Stimulated activated CD4-positive, alpha-beta T cell treated with anti-CD3 and anti-CD28 coated beads, Interleukin-4, amount 100 ng/mL, for 4 hours (primary cell): ENCODE data around the gene UNC45A.
"Not testable (repeated sequence)": the region's sequence is repeated elsewhere in the genome, so short reads cannot be mapped to it uniquely, and the experiment has no call there.

Source experiments
- DNase-seq, 2 experiments: peaks; one replicate each; pipeline ENCODE4 v3.0.0-alpha.2; 2020

UNC45A gene

DNA sequence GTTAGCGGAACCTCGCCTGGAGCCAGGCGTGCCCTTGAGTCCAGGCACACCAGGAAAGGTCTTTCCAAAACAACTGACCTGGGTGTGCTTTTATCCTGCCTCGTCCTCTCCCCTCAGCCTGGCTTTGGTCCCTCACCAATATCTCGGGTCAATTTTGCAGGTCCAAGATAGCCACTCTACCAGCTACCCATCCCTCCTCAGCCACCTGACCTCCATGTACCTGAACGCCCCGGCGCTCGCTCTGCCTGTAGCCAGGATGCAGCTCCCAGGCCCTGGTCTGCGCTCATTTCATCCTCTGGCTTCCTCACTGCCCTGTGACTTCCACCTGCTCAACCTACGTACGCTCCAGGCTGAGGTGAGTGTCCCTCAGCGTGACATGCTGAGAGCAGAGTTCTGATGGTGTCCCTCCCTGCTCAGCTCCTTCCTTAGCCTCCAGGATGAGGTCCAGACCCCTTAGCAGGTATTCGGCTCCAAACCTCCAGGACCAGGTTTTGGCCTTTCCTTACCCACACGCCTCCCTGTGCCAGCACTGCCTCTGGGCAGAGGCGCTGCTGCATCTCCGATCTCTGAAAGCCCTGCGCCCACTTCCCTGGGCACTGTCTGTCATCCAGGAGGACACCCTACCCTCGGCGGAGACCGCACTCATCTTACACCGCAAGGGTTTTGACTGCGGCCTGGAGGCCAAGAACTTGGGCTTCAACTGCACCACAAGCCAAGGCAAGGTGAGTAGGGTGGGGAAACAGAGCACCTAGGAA lies 16.9 kb upstream of the UNC45A start:
- DNase-seq, result no peak

DNA sequence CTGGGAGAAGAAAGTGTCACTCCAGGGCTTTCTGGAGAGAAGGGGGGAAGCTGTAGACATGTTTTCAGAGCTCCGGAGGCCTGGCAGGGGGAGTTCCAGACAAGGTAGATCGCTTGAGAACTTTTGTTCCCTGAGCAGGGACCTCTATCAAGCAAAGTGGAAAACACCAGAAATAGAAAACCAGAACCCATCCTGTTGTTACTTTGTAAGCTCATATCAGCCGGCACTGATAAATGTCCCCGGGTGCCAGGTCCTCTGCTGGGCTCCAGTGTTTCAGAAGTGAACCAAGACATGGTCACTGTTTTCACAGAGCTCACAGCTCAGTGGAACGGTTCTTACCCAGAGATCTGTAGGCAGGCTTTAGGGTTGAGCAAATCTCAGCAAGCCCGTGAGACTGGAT lies 16.2 kb upstream of the UNC45A start:
- no peak for DNase-seq

- no peak for DNase-seq
Observed at GRCh38 chr15:90921887-90922286, 13.2 kb upstream of the UNC45A start.

DNA sequence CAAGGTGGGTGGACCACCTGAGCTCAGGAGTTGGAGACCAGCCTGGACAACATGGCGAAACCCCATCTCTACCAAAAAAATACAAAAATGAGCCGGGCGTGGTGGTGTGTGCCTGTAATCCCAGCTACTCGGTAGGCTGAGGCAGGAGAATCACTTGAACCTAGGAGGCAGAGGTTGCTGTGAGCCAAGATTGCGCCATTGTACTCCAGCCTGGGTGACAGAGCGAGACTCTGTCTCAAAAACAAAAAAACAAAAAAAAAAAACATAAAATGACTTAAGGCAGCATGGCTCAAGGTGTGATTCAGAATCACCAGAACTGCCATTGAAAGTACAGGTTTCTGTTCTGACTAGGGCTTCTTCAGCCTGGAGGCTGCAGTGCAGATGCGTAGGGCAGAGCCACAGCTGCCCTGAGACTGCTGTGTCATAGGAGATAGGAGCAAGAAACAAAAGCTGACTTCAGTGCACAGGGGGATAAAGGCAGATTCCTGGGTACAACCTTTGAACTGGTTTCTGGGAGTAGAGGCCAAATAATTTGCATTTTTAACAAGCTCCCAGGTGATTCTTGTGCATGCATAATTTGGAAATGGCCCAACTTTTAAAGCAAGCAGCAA lies 12.3 kb upstream of the UNC45A start:
- not testable (repeated sequence) for DNase-seq

GRCh38 chr15:90924375-90924774 lies 10.7 kb upstream of the UNC45A start:
- no peak for DNase-seq

DNA sequence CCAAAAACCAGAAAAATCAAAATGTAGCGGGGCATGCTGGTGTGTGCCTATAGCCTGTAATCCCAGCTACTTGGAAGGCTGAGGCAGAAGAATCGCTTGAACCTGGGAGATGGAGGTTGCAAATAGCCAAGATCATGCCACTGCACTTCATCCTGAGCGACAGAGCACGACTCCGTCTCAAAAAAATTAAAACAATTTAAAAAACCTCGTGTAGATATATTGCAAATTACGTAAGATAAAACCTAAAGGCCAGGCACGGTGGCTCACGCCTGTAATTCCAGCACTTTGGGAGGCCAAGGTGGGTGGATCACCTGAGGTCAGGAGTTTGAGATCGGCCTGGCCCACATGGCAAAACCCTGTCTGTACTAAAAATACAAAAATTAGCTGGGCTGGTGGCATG lies 8.3 kb upstream of the UNC45A start:
- DNase-seq, result not testable (repeated sequence)

DNA sequence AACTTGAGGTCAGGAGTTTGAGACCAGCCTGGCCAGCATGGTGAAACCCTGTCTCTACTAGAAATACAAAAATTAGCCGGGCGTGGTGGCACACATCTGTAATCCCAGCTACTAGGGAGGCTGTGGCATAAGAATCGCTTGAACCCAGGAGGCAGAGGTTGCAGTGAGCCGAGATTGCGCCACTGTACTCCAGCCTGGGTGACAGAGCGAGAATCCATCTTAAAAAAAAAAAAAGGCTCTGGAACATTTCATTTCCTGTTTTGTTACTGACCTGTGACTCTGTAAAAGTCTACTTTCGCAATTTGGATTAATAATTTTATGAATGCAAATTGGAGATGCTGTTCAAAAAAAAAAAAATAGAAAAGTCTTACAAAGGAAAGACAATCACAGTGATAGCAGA lies 7.0 kb upstream of the UNC45A start:
- not testable (repeated sequence) for DNase-seq

DNA sequence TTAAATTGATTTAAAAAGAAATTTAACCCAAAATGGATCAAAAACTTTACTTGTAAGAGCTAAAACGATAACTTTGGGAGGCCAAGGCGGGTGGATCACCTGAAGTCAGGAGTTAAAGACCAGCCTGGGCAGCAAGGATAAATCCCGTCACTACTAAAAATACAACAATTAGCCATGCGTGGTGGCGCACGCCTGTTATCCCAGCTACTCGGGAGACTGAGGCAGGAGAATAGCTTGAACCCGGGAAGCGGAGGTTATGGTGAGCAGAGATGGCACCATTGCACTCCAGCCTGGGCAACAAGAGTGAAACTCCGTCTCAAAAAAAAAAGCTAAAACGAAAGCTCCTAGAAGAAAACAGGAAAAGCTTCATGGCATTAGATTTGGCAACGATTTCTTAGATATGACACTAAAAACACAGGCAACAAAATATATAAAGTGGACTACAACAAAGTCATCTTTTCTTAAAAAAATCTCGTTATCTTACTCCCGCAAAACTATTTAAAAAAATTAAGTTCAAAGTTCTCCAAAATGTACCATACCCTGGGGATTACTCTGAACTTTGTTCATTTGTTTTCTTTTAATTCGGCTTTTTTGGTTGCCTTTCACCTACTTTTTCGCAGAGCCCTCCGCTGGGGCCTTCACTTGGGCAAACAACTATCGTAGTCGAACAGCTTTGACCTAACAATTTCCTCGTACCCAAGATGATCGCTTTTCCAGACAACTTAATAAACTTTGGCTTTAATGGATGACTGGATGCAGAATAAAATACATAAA lies 5.7 kb upstream of the UNC45A start:
- DNase-seq, result no peak

- DNase-seq, result no peak
Observed at GRCh38 chr15:90930861-90931574, 4.1 kb upstream of the UNC45A start.

- no peak for DNase-seq
Observed at GRCh38 chr15:90931575-90931827, 3.6 kb upstream of the UNC45A start.

GRCh38 chr15:90931828-90932659 lies 3.0 kb upstream of the UNC45A start, which contains the start of gene HDDC3:
TSS of gene HDDC3 (minus strand) at chr15:90932549. CDS start at chr15:90932540, 9 bp downstream.
- peak; percentile 86 to 95 for DNase-seq

- DNase-seq, result no peak
Observed at GRCh38 chr15:90932660-90932991, 2.5 kb upstream of the UNC45A start.

DNA sequence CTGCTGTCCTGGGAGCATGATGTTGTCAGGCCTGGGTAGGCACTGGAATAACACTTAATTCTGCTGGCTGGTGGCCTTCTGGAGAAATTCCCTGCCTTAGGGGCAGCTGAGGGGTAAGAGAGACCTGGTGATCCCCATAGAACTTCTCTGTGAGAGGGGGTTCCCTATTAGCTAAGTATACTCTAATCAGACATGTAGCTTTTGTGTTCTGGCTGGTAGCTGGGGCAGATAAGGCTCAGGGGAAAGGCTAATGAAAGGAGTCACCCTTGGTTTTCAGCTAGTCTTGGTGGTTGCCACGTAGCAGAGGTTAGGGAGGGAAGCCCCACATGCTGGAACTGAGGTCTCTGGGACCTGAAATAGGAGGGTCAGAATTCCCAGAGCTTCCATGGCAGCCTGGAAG lies 1.8 kb upstream of the UNC45A start:
- DNase-seq, result no peak

DNA sequence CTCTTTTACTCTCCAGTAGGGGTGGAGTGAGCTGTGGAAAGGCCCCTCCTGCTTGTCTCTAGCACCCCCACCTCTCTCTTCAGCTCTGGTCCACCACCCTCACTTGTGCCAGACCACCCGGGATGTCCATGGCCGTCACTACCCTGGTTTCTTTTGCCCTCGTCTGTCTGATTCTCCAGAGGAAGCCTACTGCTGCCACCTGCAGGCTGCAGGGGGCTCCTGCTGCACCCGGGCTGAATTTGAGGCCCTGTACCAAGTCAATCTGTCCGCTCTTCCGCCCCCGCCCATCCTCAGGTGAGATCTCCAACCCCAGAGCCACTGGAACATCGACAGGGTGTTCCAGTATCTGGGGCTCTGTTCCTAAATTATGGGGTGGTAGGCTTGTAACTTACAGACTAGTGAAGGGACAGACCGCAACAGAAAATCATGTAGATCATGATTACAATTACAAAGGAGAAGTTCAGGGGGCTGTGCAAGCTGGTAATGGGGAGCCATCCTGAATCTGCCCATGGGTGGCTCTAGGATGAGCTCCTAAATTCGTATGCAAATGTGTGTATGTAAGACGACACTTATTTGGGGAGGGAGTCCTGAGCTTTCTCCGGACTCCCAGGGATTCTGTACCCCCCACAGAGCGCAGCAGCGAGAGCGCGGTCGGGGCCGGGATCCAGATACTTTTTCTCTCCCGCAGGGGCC lies 683 bp upstream of the UNC45A start:
- peak; percentile 82 to 83 for DNase-seq

- DNase-seq, result no peak
Observed at GRCh38 chr15:90936823-90937222, 1.7 kb downstream of the UNC45A start.

DNA sequence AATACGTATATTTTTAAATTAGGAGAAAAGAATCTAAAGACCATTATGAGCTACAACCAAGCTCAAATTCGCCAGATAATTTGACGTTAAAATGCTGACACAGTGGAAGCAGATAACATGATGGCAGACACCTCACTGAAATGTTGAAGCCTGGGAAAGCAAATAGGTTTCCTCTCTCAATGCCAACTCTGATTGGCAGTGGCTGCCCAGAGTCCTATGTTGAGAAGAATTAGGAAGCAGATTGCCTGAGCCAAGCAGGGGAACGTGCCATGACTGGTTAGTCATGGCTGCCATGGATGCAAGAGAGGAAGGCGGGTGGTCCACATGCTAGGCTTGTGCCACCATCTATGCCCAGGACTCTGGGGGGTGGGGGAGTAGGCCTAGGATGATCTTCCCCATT lies 3.2 kb downstream of the UNC45A start:
- no peak for DNase-seq

DNA sequence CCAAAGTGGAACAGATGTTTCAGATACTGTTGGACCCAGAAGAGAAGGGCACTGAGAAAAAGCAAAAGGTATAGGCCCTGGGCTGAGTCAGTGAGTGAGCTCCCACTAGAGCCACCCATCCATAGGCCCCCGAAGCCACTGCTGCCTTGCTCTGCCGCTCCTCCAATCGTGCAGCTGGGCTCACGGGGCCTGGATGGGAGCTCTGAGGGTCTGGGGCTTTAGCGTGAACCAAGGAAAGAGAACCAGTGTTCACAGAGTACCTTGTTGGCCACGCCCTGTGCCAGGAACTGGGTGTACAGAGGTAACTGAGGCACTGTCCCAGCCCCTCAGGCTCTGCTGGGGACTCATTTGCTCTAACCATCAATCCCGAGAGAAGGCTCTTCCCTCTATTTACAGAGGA lies 4.7 kb downstream of the UNC45A start:
- no peak for DNase-seq

DNA sequence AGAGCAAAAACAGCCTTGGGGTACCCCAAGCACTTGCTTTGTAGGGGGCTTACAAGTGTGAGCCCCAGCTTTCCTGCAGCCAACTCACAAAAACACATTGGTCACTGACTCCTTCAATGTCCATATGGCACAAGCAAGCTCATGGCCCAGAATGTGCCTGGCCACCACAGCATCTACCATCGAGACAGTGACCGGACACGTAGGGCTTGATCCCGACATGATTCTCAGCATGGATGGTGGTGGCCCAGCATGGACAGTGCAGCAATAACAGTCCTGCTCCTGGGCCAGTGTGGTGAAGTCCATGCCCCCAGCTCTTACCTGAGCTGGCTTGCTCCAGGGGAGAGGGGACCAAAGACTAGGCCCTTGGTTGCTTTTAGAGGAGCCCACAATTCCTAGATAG lies 6.0 kb downstream of the UNC45A start:
- DNase-seq, result no peak

DNA sequence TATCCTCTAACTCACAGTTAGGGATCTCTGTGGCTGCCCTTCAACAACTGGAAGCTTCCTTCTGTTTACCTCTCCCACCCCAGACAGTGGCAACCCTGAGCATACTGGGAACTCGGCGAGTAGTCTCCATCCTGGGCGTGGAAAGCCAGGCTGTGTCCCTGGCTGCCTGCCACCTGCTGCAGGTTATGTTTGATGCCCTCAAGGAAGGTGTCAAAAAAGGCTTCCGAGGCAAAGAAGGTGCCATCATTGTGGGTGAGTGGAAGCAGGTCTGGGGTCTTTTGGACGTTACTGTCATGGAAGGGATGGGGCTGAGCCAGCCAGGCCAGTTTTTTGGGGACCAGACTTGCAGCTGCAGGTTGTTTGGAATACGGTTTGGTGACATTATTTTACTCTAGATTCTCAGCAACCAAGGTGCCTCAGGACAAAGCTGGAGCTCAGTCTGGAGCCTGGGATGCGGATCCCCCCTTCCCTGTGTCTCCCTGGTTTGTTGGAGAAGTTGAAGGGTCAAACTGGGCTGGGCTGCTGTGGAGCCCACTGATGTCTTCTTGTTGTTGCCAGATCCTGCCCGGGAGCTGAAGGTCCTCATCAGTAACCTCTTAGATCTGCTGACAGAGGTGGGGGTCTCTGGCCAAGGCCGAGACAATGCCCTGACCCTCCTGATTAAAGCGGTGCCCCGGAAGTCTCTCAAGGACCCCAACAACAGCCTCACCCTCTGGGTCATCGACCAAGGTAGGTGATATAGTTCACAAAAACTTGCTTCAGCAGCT lies 7.5 kb downstream of the UNC45A start:
- DNase-seq, result no peak

GRCh38 chr15:90945091-90945490 lies 10.0 kb downstream of the UNC45A start:
- no peak for DNase-seq

DNA sequence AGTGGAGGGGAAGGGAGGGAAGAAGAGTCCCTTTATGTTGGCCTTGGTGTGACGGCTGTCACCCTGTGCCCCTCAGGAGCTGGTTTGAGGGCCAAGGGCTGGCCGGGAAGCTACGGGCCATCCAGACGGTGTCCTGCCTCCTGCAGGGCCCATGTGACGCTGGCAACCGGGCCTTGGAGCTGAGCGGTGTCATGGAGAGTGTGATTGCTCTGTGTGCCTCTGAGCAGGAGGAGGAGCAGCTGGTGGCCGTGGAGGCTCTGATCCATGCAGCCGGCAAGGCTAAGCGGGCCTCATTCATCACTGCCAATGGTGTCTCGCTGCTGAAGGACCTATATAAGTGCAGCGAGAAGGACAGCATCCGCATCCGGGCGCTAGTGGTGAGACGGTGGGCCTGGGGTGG lies 11.5 kb downstream of the UNC45A start:
- no peak for DNase-seq
